SKM-1 treated with dmso at 0.1 percent for 144 hours (cell line): ENCODE data around the gene ABHD11.
"Not testable (repeated sequence)": the region's sequence is repeated elsewhere in the genome, so short reads cannot be mapped to it uniquely, and the experiment has no call there.

Experiments used
- DNase-seq: peaks from one replicate; lab custom pipeline; 2025; ENCODE audit not compliant: unreplicated experiment; lab: John Stamatoyannopoulos, UW

Gene ABHD11

GRCh38 chr7:73720443-73720842, 18.2 kb downstream of the ABHD11 start:
- not testable (repeated sequence) for DNase-seq

GRCh38 chr7:73719806-73720169, 18.8 kb downstream of the ABHD11 start:
- DNase-seq = no peak

GRCh38 chr7:73718905-73719805, 19.4 kb downstream of the ABHD11 start, which contains the start of gene STX1A:
TSS of gene STX1A (minus strand) at chr7:73719669. CDS start at chr7:73719631, 38 bp downstream.
- DNase-seq = no peak

- DNase-seq = no peak
These were observed 20.1 kb downstream of the ABHD11 start for GRCh38 chr7:73718438-73718881.

- peak; percentile 75 for DNase-seq
These were observed 20.6 kb downstream of the ABHD11 start for GRCh38 chr7:73717991-73718405.

- no peak for DNase-seq
These were observed 21.4 kb downstream of the ABHD11 start for GRCh38 chr7:73717025-73717807.

GRCh38 chr7:73716318-73716890, 22.2 kb downstream of the ABHD11 start:
- no peak for DNase-seq

GRCh38 chr7:73715648-73716317, 22.8 kb downstream of the ABHD11 start:
- DNase-seq = no peak

- DNase-seq = not testable (repeated sequence)
These were observed 25.3 kb downstream of the ABHD11 start for GRCh38 chr7:73713319-73713718.

GRCh38 chr7:73712773-73713172, 25.8 kb downstream of the ABHD11 start:
- DNase-seq = no peak

GRCh38 chr7:73708961-73709549, 29.5 kb downstream of the ABHD11 start:
- no peak for DNase-seq

- no peak for DNase-seq
These were observed 31.5 kb downstream of the ABHD11 start for GRCh38 chr7:73707045-73707631.

GRCh38 chr7:73706126-73707044, 32.2 kb downstream of the ABHD11 start:
- DNase-seq = no peak

GRCh38 chr7:73705551-73705920, 33.1 kb downstream of the ABHD11 start:
- DNase-seq = no peak

- no peak for DNase-seq
These were observed 33.7 kb downstream of the ABHD11 start for GRCh38 chr7:73704640-73705550.

GRCh38 chr7:73703757-73704639, 34.6 kb downstream of the ABHD11 start:
- DNase-seq = no peak

- DNase-seq = no peak
These were observed 35.4 kb downstream of the ABHD11 start for GRCh38 chr7:73703225-73703624.
